Choroid plexus epithelial cell (primary cell): ENCODE measurements around the gene PRM2.
"Not testable (repeated sequence)": the region's sequence is repeated elsewhere in the genome, so short reads cannot be mapped to it uniquely, and the experiment has no call there.

Experiments
- DNase-seq: peaks from one replicate; pipeline ENCODE4 v3.0.0-alpha.2; 2010; ENCODE audit warnings: low read depth
- H3K4me3 ChIP-seq: 2 replicates; pipeline ENCODE4 v1.5.1; 2011; ENCODE audit warnings: low read depth, mild to moderate bottlenecking, control low read depth, low read length, moderate library complexity
- CTCF ChIP-seq: conservative IDR thresholded peaks from 2 replicates; pipeline ENCODE4 v1.5.1; 2011; ENCODE audit warnings: low read depth, mild to moderate bottlenecking, control low read depth, inconsistent platforms, low read length, moderate library complexity

The PRM2 gene

GRCh38 chr16:11299865-11300559 lies 23.7 kb upstream of the PRM2 start:
- no peak for TF ChIP-seq CTCF
- DNase-seq: no peak
- H3K4me3 ChIP-seq: no peak overlapping the region

- not testable (repeated sequence) for DNase-seq
These were observed 22.8 kb upstream of the PRM2 start for GRCh38 chr16:11298950-11299547.

GRCh38 chr16:11298143-11298900 lies 22.0 kb upstream of the PRM2 start:
- no peak for TF ChIP-seq CTCF
- H3K4me3 ChIP-seq: no peak overlapping the region
- DNase-seq: no peak

More at GRCh38 chr16:11298950-11299547, 22.8 kb upstream of the PRM2 start:
- H3K4me3 ChIP-seq: not testable (repeated sequence)

GRCh38 chr16:11297492-11298142 lies 21.3 kb upstream of the PRM2 start:
- peak; percentile 65 for DNase-seq
- no peak overlapping the region for H3K4me3 ChIP-seq

GRCh38 chr16:11296706-11297491 lies 20.6 kb upstream of the PRM2 start:
- no peak for DNase-seq
- no peak overlapping the region for H3K4me3 ChIP-seq
- no peak for TF ChIP-seq CTCF

More at GRCh38 chr16:11297492-11298142, 21.3 kb upstream of the PRM2 start:
- TF ChIP-seq CTCF: no peak

GRCh38 chr16:11296351-11296705 lies 20.0 kb upstream of the PRM2 start:
- no peak overlapping the region for H3K4me3 ChIP-seq
- DNase-seq: no peak
- TF ChIP-seq CTCF: no peak
